ENCODE results near the gene ARHGEF33.

GRCh38 chr2:39017334-39017733 is 127.7 kb downstream of the ARHGEF33 start:
- TF ChIP-seq POLR2AphosphoS5 (IDR thresholded peaks at IDR 0.05; ENCODE audit: low read depth), result no peak
- TF ChIP-seq, protein P1, sequence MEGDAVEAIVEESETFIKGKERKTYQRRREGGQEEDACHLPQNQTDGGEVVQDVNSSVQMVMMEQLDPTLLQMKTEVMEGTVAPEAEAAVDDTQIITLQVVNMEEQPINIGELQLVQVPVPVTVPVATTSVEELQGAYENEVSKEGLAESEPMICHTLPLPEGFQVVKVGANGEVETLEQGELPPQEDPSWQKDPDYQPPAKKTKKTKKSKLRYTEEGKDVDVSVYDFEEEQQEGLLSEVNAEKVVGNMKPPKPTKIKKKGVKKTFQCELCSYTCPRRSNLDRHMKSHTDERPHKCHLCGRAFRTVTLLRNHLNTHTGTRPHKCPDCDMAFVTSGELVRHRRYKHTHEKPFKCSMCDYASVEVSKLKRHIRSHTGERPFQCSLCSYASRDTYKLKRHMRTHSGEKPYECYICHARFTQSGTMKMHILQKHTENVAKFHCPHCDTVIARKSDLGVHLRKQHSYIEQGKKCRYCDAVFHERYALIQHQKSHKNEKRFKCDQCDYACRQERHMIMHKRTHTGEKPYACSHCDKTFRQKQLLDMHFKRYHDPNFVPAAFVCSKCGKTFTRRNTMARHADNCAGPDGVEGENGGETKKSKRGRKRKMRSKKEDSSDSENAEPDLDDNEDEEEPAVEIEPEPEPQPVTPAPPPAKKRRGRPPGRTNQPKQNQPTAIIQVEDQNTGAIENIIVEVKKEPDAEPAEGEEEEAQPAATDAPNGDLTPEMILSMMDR (conservative IDR thresholded peaks at IDR 0.05; ENCODE audit: low read depth in 2 of 2), result no peak
- TF ChIP-seq, protein P2, sequence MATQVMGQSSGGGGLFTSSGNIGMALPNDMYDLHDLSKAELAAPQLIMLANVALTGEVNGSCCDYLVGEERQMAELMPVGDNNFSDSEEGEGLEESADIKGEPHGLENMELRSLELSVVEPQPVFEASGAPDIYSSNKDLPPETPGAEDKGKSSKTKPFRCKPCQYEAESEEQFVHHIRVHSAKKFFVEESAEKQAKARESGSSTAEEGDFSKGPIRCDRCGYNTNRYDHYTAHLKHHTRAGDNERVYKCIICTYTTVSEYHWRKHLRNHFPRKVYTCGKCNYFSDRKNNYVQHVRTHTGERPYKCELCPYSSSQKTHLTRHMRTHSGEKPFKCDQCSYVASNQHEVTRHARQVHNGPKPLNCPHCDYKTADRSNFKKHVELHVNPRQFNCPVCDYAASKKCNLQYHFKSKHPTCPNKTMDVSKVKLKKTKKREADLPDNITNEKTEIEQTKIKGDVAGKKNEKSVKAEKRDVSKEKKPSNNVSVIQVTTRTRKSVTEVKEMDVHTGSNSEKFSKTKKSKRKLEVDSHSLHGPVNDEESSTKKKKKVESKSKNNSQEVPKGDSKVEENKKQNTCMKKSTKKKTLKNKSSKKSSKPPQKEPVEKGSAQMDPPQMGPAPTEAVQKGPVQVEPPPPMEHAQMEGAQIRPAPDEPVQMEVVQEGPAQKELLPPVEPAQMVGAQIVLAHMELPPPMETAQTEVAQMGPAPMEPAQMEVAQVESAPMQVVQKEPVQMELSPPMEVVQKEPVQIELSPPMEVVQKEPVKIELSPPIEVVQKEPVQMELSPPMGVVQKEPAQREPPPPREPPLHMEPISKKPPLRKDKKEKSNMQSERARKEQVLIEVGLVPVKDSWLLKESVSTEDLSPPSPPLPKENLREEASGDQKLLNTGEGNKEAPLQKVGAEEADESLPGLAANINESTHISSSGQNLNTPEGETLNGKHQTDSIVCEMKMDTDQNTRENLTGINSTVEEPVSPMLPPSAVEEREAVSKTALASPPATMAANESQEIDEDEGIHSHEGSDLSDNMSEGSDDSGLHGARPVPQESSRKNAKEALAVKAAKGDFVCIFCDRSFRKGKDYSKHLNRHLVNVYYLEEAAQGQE (IDR thresholded peaks at IDR 0.05; ENCODE audit: unreplicated experiment), result no peak
- no peak for TF ChIP-seq NANOG (IDR thresholded peaks at IDR 0.05; ENCODE audit: borderline replicate concordance)
- TF ChIP-seq ZNF331 (CRISPR knock-in tag; IDR thresholded peaks at IDR 0.05; ENCODE audit: low read depth), result no peak
- no peak for TF ChIP-seq CREB1 (CRISPR knock-in tag; IDR thresholded peaks at IDR 0.05; ENCODE audit: low read depth)
- no peak for TF ChIP-seq EZH2 (IDR thresholded peaks at IDR 0.05; ENCODE audit: low read depth, unreplicated experiment)
- TF ChIP-seq JUNB (IDR thresholded peaks at IDR 0.05; ENCODE audit: unreplicated experiment), result no peak
- TF ChIP-seq EZH2phosphoT487 (IDR thresholded peaks at IDR 0.05; ENCODE audit: unreplicated experiment), result no peak
- TF ChIP-seq, protein P3, sequence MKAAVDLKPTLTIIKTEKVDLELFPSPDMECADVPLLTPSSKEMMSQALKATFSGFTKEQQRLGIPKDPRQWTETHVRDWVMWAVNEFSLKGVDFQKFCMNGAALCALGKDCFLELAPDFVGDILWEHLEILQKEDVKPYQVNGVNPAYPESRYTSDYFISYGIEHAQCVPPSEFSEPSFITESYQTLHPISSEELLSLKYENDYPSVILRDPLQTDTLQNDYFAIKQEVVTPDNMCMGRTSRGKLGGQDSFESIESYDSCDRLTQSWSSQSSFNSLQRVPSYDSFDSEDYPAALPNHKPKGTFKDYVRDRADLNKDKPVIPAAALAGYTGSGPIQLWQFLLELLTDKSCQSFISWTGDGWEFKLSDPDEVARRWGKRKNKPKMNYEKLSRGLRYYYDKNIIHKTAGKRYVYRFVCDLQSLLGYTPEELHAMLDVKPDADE (IDR thresholded peaks at IDR 0.05), result no peak
- TF ChIP-seq ZNF114 (CRISPR knock-in tag; IDR thresholded peaks at IDR 0.05), result no peak
- no peak for TF ChIP-seq STAT1 (IDR thresholded peaks at IDR 0.05; ENCODE audit: unreplicated experiment)

Data from GM23338 (cell line).